HEK293 (cell line): ENCODE results near the gene TMEM208.

ENCODE experiments used
- CTCF ChIA-PET: fragments of 350-600 bp; formaldehyde crosslinking; extraction: SDS; loops from one replicate; lab custom pipeline; 2021; ENCODE audit warnings: antibody characterized with exemption; lab: Yijun Ruan, JAX
- POLR2A ChIA-PET: fragments of 300-600 bp; formaldehyde crosslinking; extraction: SDS; loops from one replicate; lab custom pipeline; 2020; ENCODE audit warnings: antibody characterized with exemption, inconsistent platforms; lab: Yijun Ruan, JAX
- H3K27ac ChIP-seq: fragments of 200-500 bp; sonication (Bioruptor generic); 2 replicates; pipeline ENCODE4 v1.5.1; 2014; ENCODE audit warnings: low read depth, low read length, control low read depth, inconsistent platforms; ENCODE audit errors: extremely low read depth
- H3K36me3 ChIP-seq, 2 experiments: fragments of 200-500 bp in 1 of 2; sonication (Bioruptor generic) in 1 of 2; 1 replicate in 1 of 2; 2 replicates in 1 of 2; pipeline ENCODE4 v1.5.1; 2014 to 2017; ENCODE audit warnings: inconsistent platforms in 2 of 2, low read length in 2 of 2; ENCODE audit not compliant: control insufficient read depth in 2 of 2, insufficient read depth in 1 of 2
- H3K4me1 ChIP-seq: fragments of 200-500 bp; sonication (Bioruptor generic); 2 replicates; pipeline ENCODE4 v1.5.1; 2014; ENCODE audit warnings: mild to moderate bottlenecking, low read length, inconsistent platforms; ENCODE audit not compliant: control insufficient read depth, insufficient read depth
- H3K4me3 ChIP-seq: 2 replicates; pipeline ENCODE4 v1.5.1; 2011; ENCODE audit warnings: low read depth, mild to moderate bottlenecking, control low read depth, low read length, moderate library complexity
- H3K9me3 ChIP-seq: fragments of 200-500 bp; sonication (Bioruptor generic); 2 replicates; pipeline ENCODE4 v1.5.1; 2014; ENCODE audit warnings: low read depth, low read length, inconsistent platforms; ENCODE audit not compliant: control insufficient read depth, insufficient read depth
- MEIS1 ChIP-seq: sonication (generic); formaldehyde crosslinking; IDR thresholded peaks from 2 replicates; pipeline ENCODE4 v1.8.1; 2022; ENCODE audit warnings: missing genetic modification reagents, mild to moderate bottlenecking, borderline replicate concordance
- MZF1 ChIP-seq: fragments of 450-650 bp; formaldehyde crosslinking; IDR thresholded peaks from 2 replicates; pipeline ENCODE4 v1.5.1; 2017; ENCODE audit warnings: missing biosample characterization, missing genetic modification characterization, borderline replicate concordance
- OSR2 ChIP-seq: fragments of 450-650 bp; formaldehyde crosslinking; IDR thresholded peaks from 2 replicates; pipeline ENCODE4 v1.5.1; 2016; ENCODE audit warnings: missing biosample characterization, missing genetic modification characterization
- PRDM1 ChIP-seq: fragments of 450-650 bp; formaldehyde crosslinking; IDR thresholded peaks from 2 replicates; pipeline ENCODE4; 2016; ENCODE audit warnings: missing biosample characterization, missing genetic modification characterization
- SETDB1 ChIP-seq: IDR thresholded peaks from one replicate; pipeline ENCODE4 v1.6.1; 2017; ENCODE audit warnings: mild to moderate bottlenecking, low read length, moderate library complexity, mixed read lengths; ENCODE audit not compliant: insufficient read length
- ZBTB6 ChIP-seq: fragments of 450-650 bp; formaldehyde crosslinking; IDR thresholded peaks from 2 replicates; pipeline ENCODE4 v1.5.1; 2017; ENCODE audit warnings: missing biosample characterization, missing genetic modification characterization
- ZBTB7A ChIP-seq: fragments of 450-650 bp; formaldehyde crosslinking; IDR thresholded peaks from 2 replicates; pipeline ENCODE4 v1.5.1; 2016; ENCODE audit warnings: low read depth, missing biosample characterization, missing genetic modification characterization
- ZNF350 ChIP-seq: fragments of 450-650 bp; formaldehyde crosslinking; IDR thresholded peaks from 2 replicates; pipeline ENCODE4 v1.5.0; 2017; ENCODE audit warnings: missing biosample characterization, mild to moderate bottlenecking, missing genetic modification characterization
- ZNF544 ChIP-seq: fragments of 450-650 bp; formaldehyde crosslinking; IDR thresholded peaks from 2 replicates; pipeline ENCODE4 v1.5.0; 2017; ENCODE audit warnings: missing biosample characterization, missing genetic modification characterization
- ZNF560 ChIP-seq: fragments of 450-650 bp; formaldehyde crosslinking; IDR thresholded peaks from 2 replicates; pipeline ENCODE4 v1.5.1; 2017; ENCODE audit warnings: missing biosample characterization, missing genetic modification characterization, borderline replicate concordance
- ZNF639 ChIP-seq: fragments of 450-650 bp; formaldehyde crosslinking; IDR thresholded peaks from 2 replicates; pipeline ENCODE4 v1.5.1; 2016; ENCODE audit warnings: missing biosample characterization, missing genetic modification characterization
- ZNF645 ChIP-seq: fragments of 450-650 bp; formaldehyde crosslinking; IDR thresholded peaks from 2 replicates; pipeline ENCODE4; 2016; ENCODE audit warnings: missing biosample characterization, missing genetic modification characterization
- ZNF791 ChIP-seq: fragments of 450-650 bp; formaldehyde crosslinking; IDR thresholded peaks from 2 replicates; pipeline ENCODE4 v1.5.1; 2016; ENCODE audit warnings: missing biosample characterization, missing genetic modification characterization
- TF ChIP-seq, protein P1 (sequence below): fragments of 450-650 bp; formaldehyde crosslinking; IDR thresholded peaks from 2 replicates; pipeline ENCODE4 v1.5.1; 2016; ENCODE audit warnings: missing biosample characterization, missing genetic modification characterization
- TF ChIP-seq, protein P2 (sequence below): fragments of 450-650 bp; formaldehyde crosslinking; conservative IDR thresholded peaks from 2 replicates; pipeline ENCODE4 v1.5.1; 2016; ENCODE audit warnings: low read depth, missing biosample characterization, missing genetic modification characterization

TMEM208 gene

GRCh38 chr16:67234180-67234597, 7.3 kb downstream of the TMEM208 start:
- Histone ChIP-seq H3K27ac (no peak overlapping the region), H3K4me1 (no peaks in the 10 kb centered on the region), H3K4me3 (no peak overlapping the region), H3K9me3 (no peaks in the 10 kb centered on the region), H3K36me3 (peaks cover 8 to 86% of the 10 kb centered on the region in 2 experiments; a peak in 2 of 3 replicates)
- TF ChIP-seq ZBTB7A (tag by site-specific recombination) (no peak), ZNF645 (tag by site-specific recombination) (no peak), ZNF544 (tag by site-specific recombination) (no peak), OSR2 (tag by site-specific recombination) (no peak), ZNF791 (tag by site-specific recombination) (no peak), ZNF639 (tag by site-specific recombination) (no peak), MEIS1 (CRISPR knock-in tag) (no peak), ZNF350 (tag by site-specific recombination) (no peak), MZF1 (tag by site-specific recombination) (no peak), ZNF560 (tag by site-specific recombination) (no peak), SETDB1 (no peak), ZBTB6 (no peak), PRDM1 (no peak)
- TF ChIP-seq, protein P1, sequence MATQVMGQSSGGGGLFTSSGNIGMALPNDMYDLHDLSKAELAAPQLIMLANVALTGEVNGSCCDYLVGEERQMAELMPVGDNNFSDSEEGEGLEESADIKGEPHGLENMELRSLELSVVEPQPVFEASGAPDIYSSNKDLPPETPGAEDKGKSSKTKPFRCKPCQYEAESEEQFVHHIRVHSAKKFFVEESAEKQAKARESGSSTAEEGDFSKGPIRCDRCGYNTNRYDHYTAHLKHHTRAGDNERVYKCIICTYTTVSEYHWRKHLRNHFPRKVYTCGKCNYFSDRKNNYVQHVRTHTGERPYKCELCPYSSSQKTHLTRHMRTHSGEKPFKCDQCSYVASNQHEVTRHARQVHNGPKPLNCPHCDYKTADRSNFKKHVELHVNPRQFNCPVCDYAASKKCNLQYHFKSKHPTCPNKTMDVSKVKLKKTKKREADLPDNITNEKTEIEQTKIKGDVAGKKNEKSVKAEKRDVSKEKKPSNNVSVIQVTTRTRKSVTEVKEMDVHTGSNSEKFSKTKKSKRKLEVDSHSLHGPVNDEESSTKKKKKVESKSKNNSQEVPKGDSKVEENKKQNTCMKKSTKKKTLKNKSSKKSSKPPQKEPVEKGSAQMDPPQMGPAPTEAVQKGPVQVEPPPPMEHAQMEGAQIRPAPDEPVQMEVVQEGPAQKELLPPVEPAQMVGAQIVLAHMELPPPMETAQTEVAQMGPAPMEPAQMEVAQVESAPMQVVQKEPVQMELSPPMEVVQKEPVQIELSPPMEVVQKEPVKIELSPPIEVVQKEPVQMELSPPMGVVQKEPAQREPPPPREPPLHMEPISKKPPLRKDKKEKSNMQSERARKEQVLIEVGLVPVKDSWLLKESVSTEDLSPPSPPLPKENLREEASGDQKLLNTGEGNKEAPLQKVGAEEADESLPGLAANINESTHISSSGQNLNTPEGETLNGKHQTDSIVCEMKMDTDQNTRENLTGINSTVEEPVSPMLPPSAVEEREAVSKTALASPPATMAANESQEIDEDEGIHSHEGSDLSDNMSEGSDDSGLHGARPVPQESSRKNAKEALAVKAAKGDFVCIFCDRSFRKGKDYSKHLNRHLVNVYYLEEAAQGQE (tag by site-specific recombination), result no peak
- TF ChIP-seq, protein P2, sequence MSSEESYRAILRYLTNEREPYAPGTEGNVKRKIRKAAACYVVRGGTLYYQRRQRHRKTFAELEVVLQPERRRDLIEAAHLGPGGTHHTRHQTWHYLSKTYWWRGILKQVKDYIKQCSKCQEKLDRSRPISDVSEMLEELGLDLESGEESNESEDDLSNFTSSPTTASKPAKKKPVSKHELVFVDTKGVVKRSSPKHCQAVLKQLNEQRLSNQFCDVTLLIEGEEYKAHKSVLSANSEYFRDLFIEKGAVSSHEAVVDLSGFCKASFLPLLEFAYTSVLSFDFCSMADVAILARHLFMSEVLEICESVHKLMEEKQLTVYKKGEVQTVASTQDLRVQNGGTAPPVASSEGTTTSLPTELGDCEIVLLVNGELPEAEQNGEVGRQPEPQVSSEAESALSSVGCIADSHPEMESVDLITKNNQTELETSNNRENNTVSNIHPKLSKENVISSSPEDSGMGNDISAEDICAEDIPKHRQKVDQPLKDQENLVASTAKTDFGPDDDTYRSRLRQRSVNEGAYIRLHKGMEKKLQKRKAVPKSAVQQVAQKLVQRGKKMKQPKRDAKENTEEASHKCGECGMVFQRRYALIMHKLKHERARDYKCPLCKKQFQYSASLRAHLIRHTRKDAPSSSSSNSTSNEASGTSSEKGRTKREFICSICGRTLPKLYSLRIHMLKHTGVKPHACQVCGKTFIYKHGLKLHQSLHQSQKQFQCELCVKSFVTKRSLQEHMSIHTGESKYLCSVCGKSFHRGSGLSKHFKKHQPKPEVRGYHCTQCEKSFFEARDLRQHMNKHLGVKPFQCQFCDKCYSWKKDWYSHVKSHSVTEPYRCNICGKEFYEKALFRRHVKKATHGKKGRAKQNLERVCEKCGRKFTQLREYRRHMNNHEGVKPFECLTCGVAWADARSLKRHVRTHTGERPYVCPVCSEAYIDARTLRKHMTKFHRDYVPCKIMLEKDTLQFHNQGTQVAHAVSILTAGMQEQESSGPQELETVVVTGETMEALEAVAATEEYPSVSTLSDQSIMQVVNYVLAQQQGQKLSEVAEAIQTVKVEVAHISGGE, result no peak
- CTCF ChIA-PET, result no interaction called here
- POLR2A ChIA-PET, result interaction anchor here (0.6 to 10.0 kb wide), 2 partner anchors 13 to 59 kb away, joined by 3 to 109 read pairs; partner anchors contain the start of genes FHOD1 and SLC9A5
